GM23338 (cell line): ENCODE measurements around the gene RALGPS1. TPM values are rescaled to one million over a fixed set of nuclear protein-coding genes. Genes with fewer than 3 reads are reported as not detected.

Experiments
- ATAC-seq: fragments of 200-7000 bp; cut with Tn5 transposase; 3 replicates; pipeline ENCODE4 v1.9.1; 2020
- DNase-seq: peaks from one replicate; pipeline ENCODE4 v3.0.0-alpha.2; 2015; ENCODE audit warnings: low spot score
- H2AFZ ChIP-seq: fragments of 200-600 bp; sonication (generic); 2 replicates; pipeline ENCODE4 v1.8.0; 2016; ENCODE audit warnings: antibody characterized with exemption, mild to moderate bottlenecking, moderate library complexity
- H3F3A ChIP-seq: fragments of 200-600 bp; sonication (generic); replicated peaks from 2 replicates; pipeline ENCODE4 v1.8.0; 2017; ENCODE audit warnings: antibody characterized with exemption, mixed run types, low read depth
- H3K27ac ChIP-seq: fragments of 200-600 bp; sonication (generic); 2 replicates; pipeline ENCODE4 v1.6.1; 2016; ENCODE audit warnings: low read depth
- H3K27me3 ChIP-seq: fragments of 200-600 bp; sonication (generic); 2 replicates; pipeline ENCODE4 v1.8.0; 2016; ENCODE audit warnings: mild to moderate bottlenecking, mixed run types, moderate library complexity; ENCODE audit not compliant: insufficient read depth
- H3K36me3 ChIP-seq: fragments of 200-600 bp; sonication (generic); 2 replicates; pipeline ENCODE4 v1.8.0; 2016; ENCODE audit warnings: mild to moderate bottlenecking; ENCODE audit not compliant: insufficient read depth
- H3K4me1 ChIP-seq: fragments of 200-600 bp; sonication (generic); 2 replicates; pipeline ENCODE4 v1.8.0; 2016; ENCODE audit warnings: mild to moderate bottlenecking, moderate library complexity; ENCODE audit not compliant: insufficient read depth
- H3K4me2 ChIP-seq: fragments of 200-600 bp; sonication (generic); 2 replicates; pipeline ENCODE4 v1.7.1; 2017; ENCODE audit warnings: mixed run types
- H3K4me3 ChIP-seq: fragments of 200-600 bp; sonication (generic); 2 replicates; pipeline ENCODE4 v1.6.1; 2016; ENCODE audit warnings: mixed run types
- H3K79me2 ChIP-seq: fragments of 200-600 bp; sonication (generic); replicated peaks from 2 replicates; pipeline ENCODE4 v1.8.0; 2017; ENCODE audit warnings: mild to moderate bottlenecking; ENCODE audit not compliant: insufficient read depth
- H3K9me2 ChIP-seq: fragments of 200-600 bp; sonication (generic); 2 replicates; pipeline ENCODE4 v1.8.0; 2017; ENCODE audit not compliant: insufficient read depth
- H4K20me1 ChIP-seq: fragments of 200-600 bp; sonication (generic); replicated peaks from 2 replicates; pipeline ENCODE4 v1.8.0; 2017; ENCODE audit warnings: mild to moderate bottlenecking; ENCODE audit not compliant: insufficient read depth
- H3K27ac Mint-ChIP-seq: 2 replicates; pipeline ENCODE4 v1.8.0; 2020; ENCODE audit warnings: inconsistent platforms, mild to moderate bottlenecking, moderate library complexity, mixed read lengths
- H3K27me3 Mint-ChIP-seq: 3 replicates; pipeline ENCODE4 v1.8.0; 2022; ENCODE audit warnings: low read depth, mild to moderate bottlenecking, moderate library complexity, mixed read lengths, inconsistent platforms; ENCODE audit not compliant: insufficient read depth, poor library complexity
- H3K36me3 Mint-ChIP-seq: 3 replicates; pipeline ENCODE4 v1.8.0; 2021; ENCODE audit warnings: low read depth, mild to moderate bottlenecking, inconsistent platforms, moderate library complexity, mixed read lengths
- H3K4me1 Mint-ChIP-seq: 3 replicates; pipeline ENCODE4 v1.8.0; 2020; ENCODE audit warnings: mild to moderate bottlenecking, inconsistent platforms, mixed read lengths
- H3K4me3 Mint-ChIP-seq: 3 replicates; pipeline ENCODE4 v1.8.0; 2021; ENCODE audit warnings: moderate library complexity, mild to moderate bottlenecking, inconsistent platforms, mixed read lengths
- H3K9me3 Mint-ChIP-seq: 3 replicates; pipeline ENCODE4 v1.8.0; 2020; ENCODE audit warnings: moderate library complexity, mild to moderate bottlenecking, inconsistent platforms, mixed read lengths
- CREB1 ChIP-seq: fragments of 250-450 bp; sonication (Bioruptor Pico); IDR thresholded peaks from 2 replicates; pipeline ENCODE4 v1.5.0; 2020; ENCODE audit warnings: low read depth, mild to moderate bottlenecking, moderate library complexity
- CTCF ChIP-seq, 2 experiments: fragments of 200-600 bp in 1 of 2; sonication (generic) in 1 of 2; conservative IDR thresholded peaks; 2 replicates each; pipeline versions ENCODE4 v1.5.1 to v1.6.1; 2016 to 2017; ENCODE audit warnings: antibody characterized with exemption in 2 of 2, low read depth in 2 of 2, mild to moderate bottlenecking in 2 of 2, moderate library complexity in 1 of 2
- ETS1 ChIP-seq: IDR thresholded peaks from 2 replicates; pipeline ENCODE4 v1.6.1; 2016; ENCODE audit warnings: antibody characterized with exemption
- EZH2 ChIP-seq: fragments of 200-600 bp; sonication (generic); IDR thresholded peaks from one replicate; pipeline ENCODE4 v1.8.0; 2017; ENCODE audit warnings: antibody characterized with exemption, mild to moderate bottlenecking, low read depth; ENCODE audit not compliant: unreplicated experiment
- EZH2phosphoT487 ChIP-seq: fragments of 200-600 bp; sonication (generic); IDR thresholded peaks from one replicate; pipeline ENCODE4 v1.8.1; 2018; ENCODE audit warnings: antibody characterized with exemption; ENCODE audit not compliant: unreplicated experiment
- JUNB ChIP-seq: IDR thresholded peaks from one replicate; pipeline ENCODE4 v1.6.1; 2016; ENCODE audit warnings: antibody characterized with exemption; ENCODE audit not compliant: unreplicated experiment
- NANOG ChIP-seq: IDR thresholded peaks from 2 replicates; pipeline ENCODE4 v1.6.1; 2016; ENCODE audit warnings: antibody characterized with exemption, borderline replicate concordance
- POLR2AphosphoS5 ChIP-seq: IDR thresholded peaks from 2 replicates; pipeline ENCODE4 v1.6.1; 2016; ENCODE audit warnings: antibody characterized with exemption, low read depth
- REST ChIP-seq: IDR thresholded peaks from one replicate; pipeline ENCODE4 v1.6.1; 2018; ENCODE audit warnings: antibody characterized with exemption; ENCODE audit not compliant: unreplicated experiment
- STAT1 ChIP-seq: IDR thresholded peaks from one replicate; pipeline ENCODE4 v1.6.1; 2016; ENCODE audit warnings: antibody characterized with exemption; ENCODE audit not compliant: unreplicated experiment
- ZNF114 ChIP-seq: fragments of 250-450 bp; sonication (Bioruptor Pico); IDR thresholded peaks from 2 replicates; pipeline ENCODE4 v1.5.0; 2020; ENCODE audit warnings: mild to moderate bottlenecking, moderate library complexity
- ZNF331 ChIP-seq: fragments of 250-450 bp; sonication (Bioruptor Pico); IDR thresholded peaks from 2 replicates; pipeline ENCODE4 v1.5.0; 2020; ENCODE audit warnings: low read depth, mild to moderate bottlenecking, moderate library complexity
- ZNF462 ChIP-seq: fragments of 250-450 bp; sonication (Bioruptor Pico); IDR thresholded peaks from 2 replicates; pipeline ENCODE4 v1.5.0; 2020; ENCODE audit warnings: mild to moderate bottlenecking, moderate library complexity
- polyA plus RNA-seq: library from polyadenylated mRNA; unstranded; fragments of >200 nt; fragmentation: Nextera tagmentation; extraction: Ambion mirVana; gene quantifications from 2 replicates; pipeline ENCODE4 v1.2.1, GENCODE V29; 2016
- total RNA-seq: library from RNA; depleted of rRNA; stranded (reverse); fragments of >200 nt; shearing (Covaris generic); gene quantifications from 2 replicates; pipeline ENCODE4 v1.2.3, GENCODE V29; 2014

Gene RALGPS1
- total and polyA plus RNA-seq, 2 experiments from 2014 or later = 18.2 to 57.1 TPM

GRCh38 chr9:127212453-127212852, 297.9 kb downstream of the RALGPS1 start:
- no peaks in the 10 kb centered on the region for H3K9me2 ChIP-seq
- H3F3A ChIP-seq = no peaks in the 10 kb centered on the region
- no peak for TF ChIP-seq NANOG
- no peak for TF ChIP-seq ZNF114
- no peak for TF ChIP-seq ZNF331
- TF ChIP-seq JUNB = no peak
- no peak for TF ChIP-seq EZH2phosphoT487
- no peak for TF ChIP-seq REST
- no peak for TF ChIP-seq CTCF (conservative IDR thresholded peaks at IDR 0.05; ENCODE audit: low read depth in 2 of 2)
- no peak for TF ChIP-seq ETS1
- no peak for TF ChIP-seq CREB1 (CRISPR knock-in tag)
- TF ChIP-seq STAT1 = no peak
- no peak for TF ChIP-seq ZNF462 (CRISPR knock-in tag)
- no peak for TF ChIP-seq POLR2AphosphoS5
- TF ChIP-seq EZH2 = no peak

More at GRCh38 chr9:127212453-127212852, 297.9 kb downstream of the RALGPS1 start:
- H3K4me2 ChIP-seq = no peak overlapping the region
- no peak overlapping the region for H3K27ac ChIP-seq
- no peaks in the 10 kb centered on the region for H3K79me2 ChIP-seq
- no peaks in the 10 kb centered on the region for H4K20me1 ChIP-seq
- peaks cover 6% of the 10 kb centered on the region for H3K27me3 Mint-ChIP-seq
- H3K36me3 Mint-ChIP-seq = no peaks in the 10 kb centered on the region
- H3K27ac Mint-ChIP-seq = no peak overlapping the region
- H3K4me1 ChIP-seq = peaks cover 8% of the 10 kb centered on the region
- H3K27me3 ChIP-seq = no peaks in the 10 kb centered on the region
- peaks cover 30% of the 10 kb centered on the region for H3K4me1 Mint-ChIP-seq
- H3K36me3 ChIP-seq = no peaks in the 10 kb centered on the region
- ATAC-seq = no peak
- no peaks in the 10 kb centered on the region for H3K9me3 Mint-ChIP-seq
- no peak for DNase-seq
- H3K4me3 ChIP-seq = no peak overlapping the region
- no peak overlapping the region for H3K4me3 Mint-ChIP-seq
- H2AFZ ChIP-seq = no peak overlapping the region
